CD4-positive, alpha-beta memory T cell (primary cell): ENCODE data around the gene TNFRSF14. TPM values are rescaled to one million over a fixed set of nuclear protein-coding genes. Genes with fewer than 3 reads are reported as not detected.

Experiments
- CTCF ChIA-PET: fragments of 350-600 bp; sonication (Branson Sonifier 250); formaldehyde crosslinking; loops from one replicate; lab custom pipeline; 2021; ENCODE audit warnings: inconsistent platforms; ENCODE audit not compliant: partially characterized antibody; lab: Charles Lee
- POLR2A ChIA-PET: fragments of 350-600 bp; sonication (Branson Sonifier 250); formaldehyde crosslinking; loops from one replicate; lab custom pipeline; 2021; ENCODE audit not compliant: partially characterized antibody; lab: Charles Lee
- DNase-seq, 5 donors: peaks; one replicate each; pipeline versions ENCODE4 v3.0.0 to v3.0.0-alpha.2; 2020 to 2022; ENCODE audit warnings: mixed read lengths in 1 of 5
- H3K27ac ChIP-seq: one replicate; pipeline ENCODE4 v1.7.0; 2013; ENCODE audit warnings: low read depth, low read length
- H3K27me3 ChIP-seq: 2 replicates; pipeline ENCODE4 v1.7.0; 2013; ENCODE audit warnings: mild to moderate bottlenecking, low read length, moderate library complexity; ENCODE audit not compliant: insufficient read depth
- H3K36me3 ChIP-seq: 2 replicates; pipeline ENCODE4 v1.7.0; 2013; ENCODE audit warnings: mild to moderate bottlenecking, low read length, moderate library complexity; ENCODE audit not compliant: insufficient read depth
- H3K4me1 ChIP-seq: 2 replicates; pipeline ENCODE4 v1.7.0; 2013; ENCODE audit warnings: mild to moderate bottlenecking, low read length, moderate library complexity; ENCODE audit not compliant: insufficient read depth
- H3K4me3 ChIP-seq, 2 donors: one replicate each; pipeline ENCODE4 v1.7.0; 2013; ENCODE audit warnings: low read length in 2 of 2, mild to moderate bottlenecking in 1 of 2
- H3K9me3 ChIP-seq, 2 donors: one replicate each; pipeline ENCODE4 v1.7.0; 2013; ENCODE audit warnings: low read length in 2 of 2, control low read depth in 1 of 2; ENCODE audit not compliant: control insufficient read depth in 1 of 2
- H3K27ac Mint-ChIP-seq, 7 donors: one replicate each; pipeline ENCODE4 v1.8.0; 2020 to 2021; ENCODE audit warnings: mixed read lengths in 7 of 7, mild to moderate bottlenecking in 6 of 7, inconsistent platforms in 3 of 7, moderate library complexity in 3 of 7
- H3K27me3 Mint-ChIP-seq, 2 donors: one replicate each; pipeline ENCODE4 v1.8.0; 2020 to 2021; ENCODE audit warnings: mixed read lengths in 2 of 2
- H3K36me3 Mint-ChIP-seq, 2 donors: one replicate each; pipeline ENCODE4 v1.8.0; 2020 to 2021; ENCODE audit warnings: mixed read lengths in 2 of 2, inconsistent platforms in 1 of 2, mild to moderate bottlenecking in 1 of 2
- H3K4me1 Mint-ChIP-seq, 4 donors: one replicate each; pipeline ENCODE4 v1.8.0; 2020 to 2021; ENCODE audit warnings: mixed read lengths in 4 of 4, mild to moderate bottlenecking in 1 of 4
- H3K4me3 Mint-ChIP-seq, 8 donors: one replicate each; pipeline ENCODE4 v1.8.0; 2020 to 2021; ENCODE audit warnings: mixed read lengths in 8 of 8, mild to moderate bottlenecking in 7 of 8, moderate library complexity in 6 of 8, inconsistent platforms in 3 of 8
- H3K9me3 Mint-ChIP-seq, 8 donors: one replicate each; pipeline ENCODE4 v1.8.0; 2020 to 2021; ENCODE audit warnings: mixed read lengths in 8 of 8, mild to moderate bottlenecking in 5 of 8, inconsistent platforms in 3 of 8, moderate library complexity in 1 of 8
- intact Hi-C: fragments of 100-400 bp; cut with micrococcal nuclease; formaldehyde crosslinking; loops from one replicate; pipeline ENCODE4 v1.15.1; 2023
- polyA plus RNA-seq, 2 donors: library from polyadenylated mRNA; unstranded; fragments of 300-500 nt; fragmentation: Illumina TruSeq; gene quantifications; one replicate each; pipeline ENCODE4 v1.2.3, GENCODE V29; 2021
- total RNA-seq, 2 experiments: library from RNA; stranded (reverse); gene quantifications; one replicate each; pipeline ENCODE4 v1.2.3, GENCODE V29; 2021

TNFRSF14 gene
- total and polyA plus RNA-seq, 4 experiments from 2014 or later: 59.6 to 173 (median 118) TPM

- Histone ChIP-seq H3K27me3 (no peaks in the 10 kb centered on the region), H3K4me1 (no peaks in the 10 kb centered on the region), H3K4me3 (no peak overlapping the region), H3K36me3 (no peaks in the 10 kb centered on the region), H3K27ac (no peak overlapping the region), H3K9me3 (no peaks in the 10 kb centered on the region)
- H3K9me3 Mint-ChIP-seq: peaks cover 0 to 17% (median 12%) of the 10 kb centered on the region in 8 donors
- H3K27me3 Mint-ChIP-seq: peaks cover 3 to 5% of the 10 kb centered on the region in 2 donors
- POLR2A ChIA-PET: no interaction called here
- peaks cover 0 to 6% of the 10 kb centered on the region in 2 donors for H3K36me3 Mint-ChIP-seq
- DNase-seq: no peak
- intact Hi-C loops: loop anchor here (1.0 kb wide), 1 partner anchor 12 kb away; no protein-coding TSS in a partner anchor
- no peaks in the 10 kb centered on the region for H3K4me1 Mint-ChIP-seq
- no peak overlapping the region for H3K4me3 Mint-ChIP-seq
- no peak overlapping the region for H3K27ac Mint-ChIP-seq
- CTCF ChIA-PET: no interaction called here
Observed at GRCh38 chr1:2609319-2610035, 53.3 kb downstream of the TNFRSF14 start.

DNA sequence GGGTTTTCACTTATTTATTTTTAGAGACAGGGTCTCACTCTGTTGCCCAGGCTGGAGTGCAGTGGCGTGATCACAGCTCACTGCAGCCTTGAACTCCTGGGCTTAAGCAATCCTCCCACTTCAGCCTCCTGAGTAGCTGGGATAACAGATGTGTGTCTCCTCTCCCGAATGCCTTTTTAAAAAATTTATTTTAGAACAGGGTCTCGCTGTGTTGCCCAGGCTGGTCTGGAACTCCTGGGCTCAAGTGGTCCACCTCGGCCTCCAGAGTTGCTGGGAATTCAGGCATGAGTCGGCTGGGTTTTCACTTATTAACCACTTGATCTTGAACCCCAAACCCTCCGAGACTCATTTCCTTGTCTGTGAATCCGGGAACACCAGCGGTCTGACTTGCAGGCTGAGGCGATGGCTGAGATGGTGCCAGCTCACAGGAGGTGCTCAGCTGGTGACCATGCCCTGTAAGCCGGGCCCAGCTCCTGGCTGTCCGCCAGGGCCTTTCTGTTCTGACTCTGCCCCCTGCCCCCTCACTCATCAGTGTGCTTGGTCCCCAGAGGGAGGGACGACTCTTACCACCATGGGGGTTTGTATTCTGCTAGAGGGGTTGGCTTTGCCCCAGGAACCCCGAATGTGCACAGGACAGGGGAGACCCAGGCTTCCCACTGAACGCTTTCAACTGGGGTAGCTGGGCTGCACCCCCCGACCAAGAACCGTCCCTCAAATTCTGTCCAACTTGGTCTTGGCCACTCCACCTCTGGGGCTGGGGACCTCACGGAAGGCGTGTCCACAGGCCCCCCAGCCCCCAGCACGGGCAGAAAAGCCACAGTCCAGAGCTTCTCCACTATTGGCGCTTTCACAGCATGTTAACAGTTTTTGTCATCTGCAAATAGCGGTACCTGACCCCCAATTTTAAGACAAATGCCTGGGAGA, 54.1 kb downstream of the TNFRSF14 start:
- DNase-seq: no peak
- Histone ChIP-seq H3K36me3 (no peaks in the 10 kb centered on the region), H3K4me3 (no peak overlapping the region), H3K27ac (no peak overlapping the region), H3K9me3 (peaks cover 0 to 2% of the 10 kb centered on the region in 2 donors), H3K27me3 (no peaks in the 10 kb centered on the region), H3K4me1 (no peaks in the 10 kb centered on the region)
- intact Hi-C loops: loop anchor here (1.0 kb wide), 1 partner anchor 13 kb away; no protein-coding TSS in a partner anchor
- H3K4me3 Mint-ChIP-seq: no peak overlapping the region
- ChIA-PET CTCF (no interaction called here), POLR2A (no interaction called here)
- H3K36me3 Mint-ChIP-seq: peaks cover 2 to 14% of the 10 kb centered on the region in 2 donors
- H3K27me3 Mint-ChIP-seq: peaks cover 4 to 5% of the 10 kb centered on the region in 2 donors
- peaks cover 2 to 22% (median 19%) of the 10 kb centered on the region in 8 donors for H3K9me3 Mint-ChIP-seq
- H3K4me1 Mint-ChIP-seq: no peaks in the 10 kb centered on the region
- no peak overlapping the region for H3K27ac Mint-ChIP-seq

DNA sequence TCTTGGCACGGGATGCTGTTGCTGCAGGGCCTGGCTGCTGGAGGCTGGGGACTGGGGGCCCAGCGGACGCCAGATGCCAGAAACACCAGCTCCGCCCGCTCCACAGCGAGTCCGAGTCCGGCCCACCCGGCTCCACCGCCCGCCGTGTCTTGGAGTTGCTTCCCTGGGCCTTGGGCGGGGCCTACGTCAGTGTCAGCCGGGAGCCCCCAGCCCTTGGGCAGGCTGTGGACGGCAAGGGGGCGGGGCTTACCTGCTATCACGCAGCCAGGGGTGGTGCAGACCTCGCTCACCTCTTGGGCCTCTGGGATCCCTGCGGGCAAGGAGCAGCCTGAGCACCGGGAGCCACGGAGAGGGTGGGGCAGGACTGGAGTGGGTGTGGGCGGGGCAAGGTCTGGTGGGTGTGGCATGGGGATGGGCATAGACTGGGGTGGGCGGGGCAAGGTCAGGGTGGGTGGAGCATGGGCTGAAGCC, 54.9 kb downstream of the TNFRSF14 start:
- no peaks in the 10 kb centered on the region for H3K4me1 ChIP-seq
- ChIA-PET CTCF (no interaction called here), POLR2A (no interaction called here)
- Mint-ChIP-seq H3K27ac (no peak overlapping the region), H3K36me3 (peaks cover 5 to 15% of the 10 kb centered on the region in 2 donors), H3K27me3 (peaks cover 4 to 5% of the 10 kb centered on the region in 2 donors), H3K4me3 (no peak overlapping the region), H3K9me3 (peaks cover 3 to 29% (median 25%) of the 10 kb centered on the region in 8 donors), H3K4me1 (no peaks in the 10 kb centered on the region)
- intact Hi-C loops: no loop called here
- DNase-seq: no peak
- no peak overlapping the region for H3K27ac ChIP-seq
- H3K4me3 ChIP-seq: no peak overlapping the region
- no peaks in the 10 kb centered on the region for H3K27me3 ChIP-seq
- peaks cover 0 to 4% of the 10 kb centered on the region in 2 donors for H3K9me3 ChIP-seq
- no peaks in the 10 kb centered on the region for H3K36me3 ChIP-seq

GRCh38 chr1:2611621-2612437, 55.7 kb downstream of the TNFRSF14 start:
- H3K36me3 Mint-ChIP-seq: peaks cover 5 to 15% of the 10 kb centered on the region in 2 donors
- Histone ChIP-seq H3K9me3 (peaks cover 0 to 7% of the 10 kb centered on the region in 2 donors), H3K27me3 (no peaks in the 10 kb centered on the region), H3K36me3 (no peaks in the 10 kb centered on the region), H3K4me1 (no peaks in the 10 kb centered on the region), H3K4me3 (no peak overlapping the region), H3K27ac (no peak overlapping the region)
- ChIA-PET CTCF (no interaction called here), POLR2A (no interaction called here)
- no peaks in the 10 kb centered on the region for H3K4me1 Mint-ChIP-seq
- intact Hi-C loops: no loop called here
- H3K27ac Mint-ChIP-seq: no peak overlapping the region
- no peak overlapping the region for H3K4me3 Mint-ChIP-seq
- peaks cover 6 to 37% (median 32%) of the 10 kb centered on the region in 8 donors for H3K9me3 Mint-ChIP-seq
- peaks cover 8 to 9% of the 10 kb centered on the region in 2 donors for H3K27me3 Mint-ChIP-seq
- DNase-seq: no peak

- CTCF ChIA-PET: interaction anchor here (1.8 kb wide), 1 partner anchor 26 kb away, joined by 3 read pairs; no protein-coding TSS in a partner anchor
- Histone ChIP-seq H3K9me3 (peaks cover 0 to 7% of the 10 kb centered on the region in 2 donors), H3K4me1 (no peaks in the 10 kb centered on the region), H3K27ac (no peak overlapping the region), H3K36me3 (no peaks in the 10 kb centered on the region), H3K27me3 (no peaks in the 10 kb centered on the region), H3K4me3 (no peak overlapping the region)
- Mint-ChIP-seq H3K36me3 (peaks cover 5 to 15% of the 10 kb centered on the region in 2 donors), H3K9me3 (peaks cover 6 to 41% (median 33%) of the 10 kb centered on the region in 8 donors), H3K27me3 (peaks cover 8 to 9% of the 10 kb centered on the region in 2 donors), H3K4me1 (no peaks in the 10 kb centered on the region), H3K27ac (peak overlapping the region in 1 of 7 donors; percentile 63), H3K4me3 (no peak overlapping the region)
- DNase-seq: no peak
- intact Hi-C loops: no loop called here
- POLR2A ChIA-PET: no interaction called here
Observed at GRCh38 chr1:2612591-2613365, 56.6 kb downstream of the TNFRSF14 start.
